Fibroblast of skin of right biceps (primary cell): ENCODE results near the gene VPS25.
"Not testable (repeated sequence)": the region's sequence is repeated elsewhere in the genome, so short reads cannot be mapped to it uniquely, and the experiment has no call there.

Experiments used
- DNase-seq: peaks from one replicate; pipeline ENCODE4 v3.0.0-alpha.2; 2013

Gene VPS25

GRCh38 chr17:42773290-42774035, at the start of gene VPS25:
VPS25 (plus strand) TSS chr17:42773449; CDS start chr17:42773476, 27 bp downstream.
- DNase-seq, result peak; percentile 88

DNA sequence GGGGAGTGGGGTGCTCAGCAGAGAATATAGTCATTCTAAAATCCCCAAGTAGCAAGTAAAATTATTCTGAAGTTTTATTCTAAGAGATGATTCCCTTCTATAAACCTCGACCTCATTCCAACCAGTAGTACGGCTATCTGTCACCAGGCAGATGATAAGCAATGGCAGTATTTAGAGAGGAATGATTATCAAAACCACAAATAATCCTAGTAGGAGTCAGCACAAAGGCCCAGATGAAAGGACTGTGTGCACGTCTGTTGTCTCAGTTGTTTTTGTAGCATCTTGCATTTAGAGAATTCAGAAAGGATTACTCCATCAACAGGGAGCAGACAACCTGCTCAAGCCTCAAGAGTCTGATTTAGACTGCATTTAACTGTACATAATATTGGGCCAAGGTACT, 49.6 kb upstream of the VPS25 start:
- DNase-seq, result no peak

DNA sequence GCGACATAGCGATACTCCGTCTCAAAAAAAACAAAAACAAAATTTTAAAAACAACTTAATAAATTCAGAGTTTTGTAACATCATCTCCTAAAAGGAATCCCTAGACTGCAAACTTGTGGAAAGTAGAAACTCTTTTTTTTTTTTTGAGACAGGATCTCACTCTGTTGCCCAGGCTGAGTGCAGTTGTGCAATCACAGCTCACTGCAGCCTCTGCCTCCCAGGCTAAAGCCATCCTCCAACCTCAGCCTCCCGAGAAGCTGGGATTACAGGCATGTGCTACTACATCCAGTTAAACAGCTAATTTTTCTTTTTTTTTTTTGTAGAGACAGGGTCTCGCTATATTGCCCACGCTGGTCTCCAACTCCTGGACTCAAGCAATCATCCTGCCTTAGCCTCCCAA, 48.1 kb upstream of the VPS25 start:
- DNase-seq, result no peak

GRCh38 chr17:42740699-42741098, 32.5 kb upstream of the VPS25 start:
- no peak for DNase-seq

DNA sequence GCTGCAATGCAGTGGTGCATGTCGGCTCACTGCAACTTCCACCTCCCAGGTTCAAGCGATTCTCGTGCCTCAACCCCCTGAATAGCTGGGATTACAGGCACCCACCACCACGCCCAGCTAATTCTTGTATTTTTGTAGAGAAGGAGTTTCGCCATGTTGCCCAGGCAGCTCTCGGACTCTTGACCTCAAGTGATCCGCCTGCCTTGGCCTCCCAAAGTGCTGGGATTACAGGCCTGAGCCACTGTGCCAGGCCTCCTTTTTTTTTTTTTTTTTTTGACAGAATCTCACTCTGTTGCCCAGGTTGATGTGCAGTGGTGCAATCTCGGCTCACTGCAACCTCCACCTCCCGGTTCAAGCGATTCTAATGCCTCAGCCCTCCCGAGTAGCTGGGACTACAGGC, 30.3 kb upstream of the VPS25 start:
- DNase-seq, result not testable (repeated sequence)

DNA sequence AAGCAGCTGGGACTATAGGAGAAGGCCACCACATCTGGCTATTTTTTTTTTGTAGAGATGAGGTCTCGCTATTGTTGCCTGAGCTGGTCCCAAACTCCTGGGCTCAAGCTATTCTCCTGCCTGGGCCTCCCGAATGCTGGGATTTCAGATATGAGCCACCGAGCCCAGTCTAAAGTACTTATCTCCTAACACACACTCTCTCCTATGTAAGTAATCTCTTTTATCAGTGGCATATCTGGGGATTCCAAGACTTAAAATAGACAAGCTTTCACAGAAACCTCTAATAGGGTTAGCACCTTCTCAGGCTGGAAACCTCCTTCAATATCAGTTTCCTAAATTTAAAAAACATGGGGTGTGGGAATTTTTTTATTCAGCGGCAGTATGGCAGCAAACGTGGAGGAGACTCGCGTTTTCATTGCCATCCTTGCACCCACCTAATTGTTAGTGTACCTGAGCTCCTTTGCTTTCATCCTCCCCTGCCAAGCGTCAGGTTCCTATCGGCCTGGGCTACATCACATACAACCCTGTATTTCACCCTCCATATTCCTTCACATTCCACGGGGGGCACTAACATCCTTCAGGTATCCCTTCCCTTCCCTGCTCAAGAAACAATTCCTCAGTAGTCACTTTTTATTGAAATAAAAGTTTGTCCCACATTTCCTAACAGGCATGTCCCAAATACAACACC, 29.5 kb upstream of the VPS25 start:
- DNase-seq, result peak; percentile 18

DNA sequence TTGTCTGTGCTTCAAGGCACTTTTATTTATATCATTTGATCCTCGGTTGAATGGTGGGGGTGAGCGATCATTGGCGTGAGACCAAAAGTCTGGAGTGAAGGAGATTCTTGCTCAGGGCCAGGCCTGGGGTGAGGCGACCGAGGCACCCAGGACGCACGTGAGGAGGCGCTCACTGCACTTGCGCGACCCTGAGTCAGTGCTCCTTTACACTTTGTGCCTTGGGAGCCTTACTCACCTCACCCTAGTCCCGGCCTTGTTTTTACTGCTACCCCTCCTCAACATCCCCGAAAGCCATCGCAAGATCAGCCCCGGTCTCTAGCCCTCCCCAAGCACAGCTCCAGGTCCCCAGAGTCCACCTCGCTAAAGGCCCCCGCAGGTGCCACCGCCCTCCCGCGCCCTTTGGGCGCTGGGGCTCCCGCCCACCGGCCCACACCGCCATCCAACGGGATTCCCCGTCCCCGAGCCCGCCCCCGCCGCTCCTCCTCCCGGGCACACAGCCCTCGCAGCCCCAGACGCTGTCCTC, 28.9 kb upstream of the VPS25 start:
- DNase-seq, result peak; percentile 55

DNA sequence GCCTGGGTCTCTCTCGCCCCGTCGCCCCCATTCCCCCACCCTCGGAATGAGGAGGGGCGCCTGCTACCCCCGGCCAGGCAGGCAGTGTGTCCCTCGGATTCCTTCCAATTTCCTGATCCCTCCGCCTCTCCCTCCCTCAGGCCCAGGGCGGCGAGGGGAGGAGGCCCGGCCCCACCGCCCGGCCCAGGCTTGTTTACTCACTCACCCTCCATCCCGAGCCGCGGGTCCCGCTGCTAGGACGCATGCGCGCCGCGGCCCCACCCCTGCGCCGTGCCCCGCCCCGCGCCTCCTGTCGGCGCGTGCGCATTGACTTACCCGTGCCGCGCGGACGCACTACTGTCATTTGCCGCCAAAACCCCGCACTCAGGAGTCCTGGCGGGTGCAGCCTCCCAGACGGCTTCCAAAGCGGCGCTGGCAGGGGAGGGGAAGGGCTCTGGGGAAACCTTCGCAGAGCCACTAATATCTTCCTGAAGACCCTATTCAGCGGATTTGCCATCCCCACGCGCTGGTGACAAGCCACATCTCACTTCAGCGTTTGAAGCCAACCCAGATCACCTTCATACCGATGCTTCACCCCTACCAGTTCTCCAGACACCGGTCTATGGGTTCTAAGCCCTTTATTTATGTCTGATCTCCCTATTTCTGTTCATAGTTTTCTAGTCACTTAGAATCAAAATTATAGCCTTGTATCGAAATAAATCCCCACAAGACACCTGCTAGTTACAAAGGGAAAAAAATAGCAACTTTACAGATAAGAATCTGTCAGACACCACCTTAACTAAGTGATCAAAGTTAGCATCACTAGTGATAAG, 28.2 kb upstream of the VPS25 start, which contains the start of gene EZH1:
EZH1 (minus strand) TSS at position 235 of the 812 bp plus-strand sequence. CDS start 16,099 bp downstream, outside the sequence.
- peak; percentile 92 for DNase-seq

GRCh38 chr17:42748202-42748907, 24.9 kb upstream of the VPS25 start:
- DNase-seq, result no peak

GRCh38 chr17:42748908-42749798, 24.1 kb upstream of the VPS25 start:
- no peak for DNase-seq

DNA sequence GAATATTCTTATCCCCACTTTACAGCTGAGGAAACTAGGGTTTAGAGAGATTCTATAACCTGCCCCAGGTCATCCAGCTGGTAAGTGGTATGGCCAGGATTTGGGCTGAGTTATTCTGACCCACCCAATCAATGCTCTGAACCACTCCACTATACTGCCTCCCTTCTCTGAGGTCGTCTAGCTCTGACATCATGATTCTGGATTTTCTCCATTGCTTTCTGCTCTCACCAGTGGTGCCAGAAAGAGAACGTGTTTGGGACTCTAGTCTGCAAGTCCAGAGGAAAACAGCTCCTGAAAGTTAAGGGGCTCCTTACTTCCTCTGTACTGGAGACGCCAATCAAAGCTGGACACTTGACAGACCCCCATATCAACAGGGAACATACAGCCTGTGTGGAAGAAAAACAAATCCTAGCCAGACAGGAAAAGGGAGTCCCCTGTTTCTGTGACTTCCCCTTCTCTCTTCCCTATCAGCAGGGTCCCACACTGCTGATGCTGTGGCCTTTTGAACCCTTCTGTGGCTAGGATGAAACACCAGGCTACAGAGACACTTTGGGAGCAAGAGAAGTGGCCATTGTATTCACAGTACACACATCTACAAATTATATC, 22.4 kb upstream of the VPS25 start:
- DNase-seq, result no peak

GRCh38 chr17:42751628-42752027, 21.6 kb upstream of the VPS25 start:
- peak; percentile 11 for DNase-seq

DNA sequence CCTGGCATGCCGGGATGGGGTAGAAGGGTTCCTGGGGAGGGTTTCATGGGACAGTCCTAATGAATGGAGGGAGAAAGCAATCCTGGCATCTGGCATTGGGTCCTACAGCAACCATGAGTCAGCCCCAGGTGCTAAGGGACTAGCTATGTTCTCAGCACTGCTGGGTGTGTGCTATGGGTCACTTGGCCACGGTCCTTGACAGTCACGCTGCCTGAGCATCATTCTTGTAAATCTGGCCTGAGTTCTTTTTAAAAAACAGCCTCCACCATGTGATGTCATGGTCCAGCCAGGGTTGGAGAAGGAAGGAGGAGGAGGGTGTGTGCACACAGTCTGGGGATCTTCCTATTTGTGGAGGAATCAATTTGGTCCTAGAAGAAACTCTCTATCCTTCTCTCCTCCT, 18.5 kb upstream of the VPS25 start:
- no peak for DNase-seq

DNA sequence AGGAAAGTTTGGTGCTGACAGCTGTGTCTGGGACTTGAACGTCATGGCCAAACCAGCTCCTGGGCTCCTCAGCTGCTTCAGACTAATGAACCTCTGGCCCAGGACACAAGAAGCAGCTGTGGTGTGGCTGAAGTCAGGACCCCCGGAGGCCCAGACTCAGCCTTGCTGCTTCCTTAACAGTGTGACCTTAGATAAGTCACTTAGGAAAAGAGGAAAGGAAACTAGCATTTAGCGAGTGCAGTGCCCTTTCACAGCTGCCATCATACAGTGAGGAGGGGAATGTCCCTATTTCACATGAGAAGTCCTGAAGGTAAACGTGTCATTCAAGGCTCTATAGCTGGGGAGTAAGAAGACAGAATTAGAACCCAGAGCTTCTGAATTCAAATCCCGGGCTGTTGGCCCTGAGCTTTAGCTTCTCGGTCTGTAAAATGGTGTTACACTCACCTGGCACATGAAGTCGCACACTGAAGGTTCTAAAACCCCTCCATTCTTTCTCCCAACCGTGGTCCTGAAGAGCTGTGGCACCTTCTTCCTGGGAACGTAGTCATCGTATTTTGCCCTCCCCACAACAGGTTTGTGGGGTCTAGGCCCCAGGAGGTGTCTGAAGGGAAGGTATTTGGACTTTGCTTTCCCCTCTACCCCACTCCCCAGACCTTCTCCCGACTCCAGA, 13.1 kb upstream of the VPS25 start:
- no peak for DNase-seq

- DNase-seq, result peak; percentile 19
These were observed 12.3 kb upstream of the VPS25 start, which contains the start of gene RAMP2 for GRCh38 chr17:42760652-42761581. RAMP2 (plus strand) TSS chr17:42761227; CDS start chr17:42761262, 35 bp downstream.

GRCh38 chr17:42761638-42762037, 11.6 kb upstream of the VPS25 start:
- DNase-seq, result no peak

- DNase-seq, result no peak
These were observed 7.1 kb upstream of the VPS25 start for GRCh38 chr17:42766124-42766523.

- DNase-seq, result no peak
These were observed 5.7 kb upstream of the VPS25 start for GRCh38 chr17:42767512-42767911.

- DNase-seq, result not testable (repeated sequence)
These were observed 5.2 kb upstream of the VPS25 start for GRCh38 chr17:42768006-42768405.
